Tibial nerve (tissue), 3 donors: ENCODE results near the gene TMEM132E.

Experiments
- CTCF ChIP-seq, 5 experiments: fragments of 200-600 bp in 3 of 5; fragments of 450-650 bp in 2 of 5; sonication (generic) in 3 of 5; IDR thresholded peaks; one replicate each; pipeline ENCODE4 v1.5.1; 2016 to 2019; ENCODE audit warnings: antibody characterized with exemption in 5 of 5, mild to moderate bottlenecking in 3 of 5, moderate library complexity in 2 of 5
- POLR2A ChIP-seq, 2 donors: fragments of 450-650 bp; IDR thresholded peaks; one replicate each; pipeline ENCODE4 v1.6.1; 2017; ENCODE audit warnings: antibody characterized with exemption in 2 of 2, mild to moderate bottlenecking in 2 of 2, moderate library complexity in 2 of 2

DNA sequence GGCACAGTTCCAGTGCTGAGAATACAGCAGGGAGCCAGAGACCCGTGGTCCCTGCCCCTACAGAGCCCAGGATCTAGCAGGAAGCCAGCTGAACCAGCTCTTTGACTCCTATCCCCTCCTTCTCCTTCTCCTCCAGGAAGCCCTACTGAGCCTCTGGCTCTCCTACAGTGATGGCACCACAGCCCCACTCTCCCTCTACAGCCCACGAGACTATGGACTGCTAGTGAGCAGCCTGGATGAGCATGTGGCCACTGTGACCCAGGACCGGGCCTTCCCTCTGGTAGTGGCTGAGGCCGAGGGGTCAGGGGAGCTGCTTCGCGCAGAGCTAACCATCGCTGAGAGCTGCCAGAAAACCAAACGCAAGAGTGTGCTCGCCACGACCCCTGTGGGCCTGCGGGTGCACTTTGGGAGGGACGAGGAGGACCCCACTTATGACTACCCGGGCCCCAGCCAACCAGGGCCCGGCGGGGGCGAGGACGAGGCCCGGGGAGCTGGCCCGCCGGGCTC is 57.7 kb downstream of the TMEM132E start:
- TF ChIP-seq CTCF (IDR thresholded peaks at IDR 0.05): no peak
- TF ChIP-seq POLR2A (IDR thresholded peaks at IDR 0.05): no peak
